PC-3 (cell line): ENCODE results near the gene LAYN. TPM values are rescaled to one million over a fixed set of nuclear protein-coding genes. Genes with fewer than 3 reads are reported as not detected.

Experiments used
- ATAC-seq: fragments of 200-7000 bp; cut with Tn5 transposase; 2 replicates; pipeline ENCODE4 v1.9.1; 2020; ENCODE audit warnings: mild to moderate bottlenecking, moderate library complexity
- BruUV-seq: library from RNA; stranded (reverse); fragments of 400-500 nt; replicated peaks from 2 replicates; lab custom pipeline; 2021; lab: Mats Ljungman, UMichigan
- CTCF ChIA-PET: fragments of 300-600 bp; sonication (Branson Sonifier 250); formaldehyde crosslinking; loops from one replicate; lab custom pipeline; 2022; ENCODE audit warnings: antibody characterized with exemption; lab: Charles Lee
- POLR2A ChIA-PET: fragments of 300-600 bp; sonication (Branson Sonifier 250); formaldehyde crosslinking; loops from one replicate; lab custom pipeline; 2022; ENCODE audit warnings: antibody characterized with exemption; ENCODE audit not compliant: unreplicated experiment; lab: Charles Lee
- DNase-seq: peaks from one replicate; pipeline ENCODE4 v3.0.0-alpha.2; 2015
- H2AFZ ChIP-seq: fragments of 300-600 bp; sonication (generic); 2 replicates; pipeline ENCODE4 v1.6.0; 2016; ENCODE audit warnings: antibody characterized with exemption, low read length
- H3F3A ChIP-seq: fragments of 300-600 bp; sonication (generic); one replicate; pipeline ENCODE4 v1.6.0; 2017; ENCODE audit warnings: antibody characterized with exemption, low read length, control low read depth, mild to moderate bottlenecking; ENCODE audit not compliant: unreplicated experiment
- H3K27ac ChIP-seq: fragments of 300-600 bp; sonication (generic); 2 replicates; pipeline ENCODE4 v1.5.1; 2016; ENCODE audit warnings: mild to moderate bottlenecking, low read length
- H3K27me3 ChIP-seq: fragments of 300-600 bp; sonication (generic); 2 replicates; pipeline ENCODE4 v1.6.1; 2016; ENCODE audit warnings: low read length, mixed read lengths
- H3K36me3 ChIP-seq: fragments of 300-600 bp; sonication (generic); 2 replicates; pipeline ENCODE4 v1.6.1; 2016; ENCODE audit warnings: low read depth, mixed run types, low read length, mixed read lengths
- H3K4me1 ChIP-seq: fragments of 300-600 bp; sonication (generic); 2 replicates; pipeline ENCODE4 v1.5.1; 2016; ENCODE audit warnings: low read length; ENCODE audit not compliant: insufficient read depth
- H3K4me2 ChIP-seq: fragments of 300-600 bp; sonication (generic); 2 replicates; pipeline ENCODE4 v1.6.0; 2016; ENCODE audit warnings: low read length
- H3K4me3 ChIP-seq: fragments of 300-600 bp; sonication (generic); 2 replicates; pipeline ENCODE4 v1.5.1; 2016; ENCODE audit warnings: mild to moderate bottlenecking, low read length, mixed read lengths
- H3K79me2 ChIP-seq: fragments of 300-600 bp; sonication (generic); 2 replicates; pipeline ENCODE4 v1.6.1; 2017; ENCODE audit warnings: low read length, mixed read lengths
- H3K9ac ChIP-seq: fragments of 300-600 bp; sonication (generic); 2 replicates; pipeline ENCODE4 v1.6.0; 2016; ENCODE audit warnings: mild to moderate bottlenecking, low read length
- H3K9me2 ChIP-seq: fragments of 300-600 bp; sonication (generic); replicated peaks from 2 replicates; pipeline ENCODE4 v1.6.1; 2016; ENCODE audit warnings: mixed run types, low read length, mixed read lengths
- H3K9me3 ChIP-seq: fragments of 300-600 bp; sonication (generic); 2 replicates; pipeline ENCODE4 v1.6.1; 2016; ENCODE audit warnings: low read length, mixed read lengths
- H4K20me1 ChIP-seq: fragments of 300-600 bp; sonication (generic); 2 replicates; pipeline ENCODE4 v1.6.1; 2016; ENCODE audit warnings: low read length, mixed read lengths
- CTCF ChIP-seq: fragments of 300-600 bp; sonication (generic); conservative IDR thresholded peaks from 2 replicates; pipeline ENCODE4 v1.5.1; 2017; ENCODE audit warnings: antibody characterized with exemption, low read depth, mild to moderate bottlenecking, low read length
- EZH2 ChIP-seq: fragments of 300-600 bp; sonication (generic); IDR thresholded peaks from one replicate; pipeline ENCODE4 v1.6.1; 2017; ENCODE audit warnings: antibody characterized with exemption, mild to moderate bottlenecking, low read length; ENCODE audit not compliant: unreplicated experiment
- EZH2phosphoT487 ChIP-seq: fragments of 300-600 bp; sonication (generic); IDR thresholded peaks from 2 replicates; pipeline ENCODE4 v1.6.1; 2018; ENCODE audit warnings: mild to moderate bottlenecking, antibody characterized with exemption, low read length, borderline replicate concordance
- intact Hi-C: fragments of 100-400 bp; cut with micrococcal nuclease; formaldehyde crosslinking; loops from 2 replicates; pipeline ENCODE4 v1.9.0; 2023
- total RNA-seq: library from RNA; depleted of rRNA; stranded (reverse); fragments of >200 nt; gene quantifications from 2 replicates; pipeline ENCODE4 v1.2.3, GENCODE V29; 2014

LAYN gene
- total RNA-seq, 1 experiment from 2014 or later, result 0.47 TPM

- Histone ChIP-seq H3K4me1 (peaks cover 57% of the 10 kb centered on the region), H3K36me3 (peaks cover 5% of the 10 kb centered on the region; the same call in 1 of the 2 replicates), H3K4me3 (peak overlapping the region; percentile 51), H3K79me2 (no peaks in the 10 kb centered on the region), H2AFZ (peak overlapping the region; percentile 60), H3K9me3 (no peaks in the 10 kb centered on the region), H4K20me1 (no peaks in the 10 kb centered on the region), H3F3A (peaks cover 23% of the 10 kb centered on the region), H3K4me2 (peak overlapping the region; percentile 79), H3K9me2 (no peaks in the 10 kb centered on the region), H3K27ac (peak overlapping the region; percentile 95), H3K27me3 (no peaks in the 10 kb centered on the region), H3K9ac (peak overlapping the region; percentile 79)
- ChIA-PET CTCF (interaction anchor here (1.0 to 1.1 kb wide), 2 partner anchors 15 to 100 kb away, joined by 3 to 4 read pairs; no protein-coding TSS in a partner anchor), POLR2A (interaction anchor here (0.9 kb wide), 1 partner anchor 23 kb away, joined by 3 read pairs; no protein-coding TSS in a partner anchor)
- DNase-seq (peak; percentile 96), ATAC-seq (peak; percentile 72)
- TF ChIP-seq EZH2phosphoT487 (no peak), CTCF (no peak), EZH2 (no peak)
- TSS peak; percentile 75 for BruUV-seq
- intact Hi-C loops, result loop anchor here (1.0 kb wide), 2 partner anchors 16 to 23 kb away; no protein-coding TSS in a partner anchor
Observed at GRCh38 chr11:111554532-111554931, 14.0 kb downstream of the LAYN start.

GRCh38 chr11:111555255-111555654, 14.7 kb downstream of the LAYN start:
- POLR2A ChIA-PET, result no interaction called here
- Histone ChIP-seq H3F3A (peaks cover 24% of the 10 kb centered on the region), H3K9me3 (no peaks in the 10 kb centered on the region), H3K27ac (peak overlapping the region; percentile 95), H3K36me3 (peaks cover 5% of the 10 kb centered on the region; the same call in 1 of the 2 replicates), H2AFZ (no peak overlapping the region), H3K4me2 (peak overlapping the region; percentile 79), H3K79me2 (no peaks in the 10 kb centered on the region), H3K4me1 (peaks cover 64% of the 10 kb centered on the region), H3K27me3 (no peaks in the 10 kb centered on the region), H3K4me3 (peak overlapping the region; percentile 51; the same call in 1 of the 2 replicates), H3K9me2 (no peaks in the 10 kb centered on the region), H3K9ac (peak overlapping the region; percentile 79), H4K20me1 (no peaks in the 10 kb centered on the region)
- intact Hi-C loops, result no loop called here
- CTCF ChIA-PET, result interaction anchor here (0.5 kb wide), 1 partner anchor 163 kb away, joined by 3 read pairs; no protein-coding TSS in a partner anchor
- DNase-seq (peak; percentile 55), ATAC-seq (no peak)
- no TSS peak for BruUV-seq
- TF ChIP-seq EZH2, result no peak
- no peak for TF ChIP-seq EZH2phosphoT487
- no peak for TF ChIP-seq CTCF
